Liver (tissue), 3 donors: Measurements from ENCODE around the gene DCUN1D2.

Source experiments
- EGR1 ChIP-seq, 2 donors: IDR thresholded peaks; 2 replicates each; pipeline ENCODE4 v1.6.1; 2016 to 2018; ENCODE audit warnings: antibody characterized with exemption in 2 of 2, low read depth in 2 of 2
- HNF4G ChIP-seq: IDR thresholded peaks from 2 replicates; pipeline ENCODE4 v1.6.1; 2016; ENCODE audit warnings: antibody characterized with exemption
- JUND ChIP-seq, 2 donors: IDR thresholded peaks; 2 replicates each; pipeline ENCODE4 v1.6.1; 2016; ENCODE audit warnings: antibody characterized with exemption in 2 of 2
- RAD21 ChIP-seq, 2 donors: IDR thresholded peaks; 2 replicates each; pipeline ENCODE4 v1.6.1; 2016; ENCODE audit warnings: antibody characterized with exemption in 2 of 2, mild to moderate bottlenecking in 2 of 2
- SP1 ChIP-seq: IDR thresholded peaks from 2 replicates; pipeline ENCODE4 v1.6.1; 2018; ENCODE audit warnings: antibody characterized with exemption, mild to moderate bottlenecking
- TAF1 ChIP-seq: conservative IDR thresholded peaks from 2 replicates; pipeline ENCODE4 v1.6.1; 2016; ENCODE audit warnings: antibody characterized with exemption, mild to moderate bottlenecking
- YY1 ChIP-seq: IDR thresholded peaks from 2 replicates; pipeline ENCODE4 v1.6.1; 2016; ENCODE audit warnings: antibody characterized with exemption, mild to moderate bottlenecking
- TF ChIP-seq, protein P1 (sequence below): fragments of 150-350 bp; IDR thresholded peaks from 2 replicates; pipeline ENCODE4 v1.5.1; 2017; ENCODE audit warnings: improper control_type of control experiment, low read depth, low read length; ENCODE audit not compliant: missing input control
- TF ChIP-seq, protein P2 (sequence below): IDR thresholded peaks from 2 replicates; pipeline ENCODE4 v1.6.1; 2016; ENCODE audit warnings: antibody characterized with exemption
- TF ChIP-seq, protein P3 (sequence below): IDR thresholded peaks from 2 replicates; pipeline ENCODE4 v1.6.1; 2016; ENCODE audit warnings: antibody characterized with exemption
- TF ChIP-seq, protein P4 (sequence below): IDR thresholded peaks from 2 replicates; pipeline ENCODE4 v1.6.1; 2016; ENCODE audit warnings: antibody characterized with exemption, mild to moderate bottlenecking
- TF ChIP-seq, protein P5 (sequence below): IDR thresholded peaks from 2 replicates; pipeline ENCODE4 v1.6.1; 2016; ENCODE audit warnings: antibody characterized with exemption
- donor health status: healthy.
- donor health status: healthy.

DNA sequence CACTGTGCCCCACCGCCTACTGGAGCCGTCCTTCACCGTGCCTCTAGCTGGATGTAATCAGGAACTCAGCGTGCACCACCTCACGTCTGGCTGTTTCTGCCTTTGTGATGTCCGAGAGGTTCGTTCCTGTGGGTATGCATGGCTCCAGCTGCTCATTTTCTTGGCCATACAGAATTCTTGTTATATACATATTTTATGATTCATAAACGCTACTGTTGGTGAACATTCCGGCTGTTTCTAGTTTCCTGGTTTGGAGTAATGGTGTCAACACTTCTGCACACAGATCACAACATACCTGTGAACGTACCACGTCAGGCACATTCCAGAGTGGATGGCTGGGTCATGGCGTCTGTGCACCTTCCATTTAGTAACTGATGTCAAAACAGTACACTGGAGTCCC, 14.6 kb downstream of the DCUN1D2 start:
- TF ChIP-seq JUND (IDR thresholded peaks at IDR 0.05): no peak
- TF ChIP-seq, protein P1, sequence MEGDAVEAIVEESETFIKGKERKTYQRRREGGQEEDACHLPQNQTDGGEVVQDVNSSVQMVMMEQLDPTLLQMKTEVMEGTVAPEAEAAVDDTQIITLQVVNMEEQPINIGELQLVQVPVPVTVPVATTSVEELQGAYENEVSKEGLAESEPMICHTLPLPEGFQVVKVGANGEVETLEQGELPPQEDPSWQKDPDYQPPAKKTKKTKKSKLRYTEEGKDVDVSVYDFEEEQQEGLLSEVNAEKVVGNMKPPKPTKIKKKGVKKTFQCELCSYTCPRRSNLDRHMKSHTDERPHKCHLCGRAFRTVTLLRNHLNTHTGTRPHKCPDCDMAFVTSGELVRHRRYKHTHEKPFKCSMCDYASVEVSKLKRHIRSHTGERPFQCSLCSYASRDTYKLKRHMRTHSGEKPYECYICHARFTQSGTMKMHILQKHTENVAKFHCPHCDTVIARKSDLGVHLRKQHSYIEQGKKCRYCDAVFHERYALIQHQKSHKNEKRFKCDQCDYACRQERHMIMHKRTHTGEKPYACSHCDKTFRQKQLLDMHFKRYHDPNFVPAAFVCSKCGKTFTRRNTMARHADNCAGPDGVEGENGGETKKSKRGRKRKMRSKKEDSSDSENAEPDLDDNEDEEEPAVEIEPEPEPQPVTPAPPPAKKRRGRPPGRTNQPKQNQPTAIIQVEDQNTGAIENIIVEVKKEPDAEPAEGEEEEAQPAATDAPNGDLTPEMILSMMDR: no peak
- TF ChIP-seq, protein P2, sequence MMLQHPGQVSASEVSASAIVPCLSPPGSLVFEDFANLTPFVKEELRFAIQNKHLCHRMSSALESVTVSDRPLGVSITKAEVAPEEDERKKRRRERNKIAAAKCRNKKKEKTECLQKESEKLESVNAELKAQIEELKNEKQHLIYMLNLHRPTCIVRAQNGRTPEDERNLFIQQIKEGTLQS: no peak
- no peak for TF ChIP-seq TAF1
- TF ChIP-seq SP1: no peak
- no peak for TF ChIP-seq YY1
- TF ChIP-seq, protein P3, sequence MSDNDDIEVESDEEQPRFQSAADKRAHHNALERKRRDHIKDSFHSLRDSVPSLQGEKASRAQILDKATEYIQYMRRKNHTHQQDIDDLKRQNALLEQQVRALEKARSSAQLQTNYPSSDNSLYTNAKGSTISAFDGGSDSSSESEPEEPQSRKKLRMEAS: no peak
- no peak for TF ChIP-seq EGR1 (IDR thresholded peaks at IDR 0.05; ENCODE audit: low read depth in 2 of 2)
- no peak for TF ChIP-seq RAD21 (IDR thresholded peaks at IDR 0.05)
- no peak for TF ChIP-seq HNF4G
- TF ChIP-seq, protein P4, sequence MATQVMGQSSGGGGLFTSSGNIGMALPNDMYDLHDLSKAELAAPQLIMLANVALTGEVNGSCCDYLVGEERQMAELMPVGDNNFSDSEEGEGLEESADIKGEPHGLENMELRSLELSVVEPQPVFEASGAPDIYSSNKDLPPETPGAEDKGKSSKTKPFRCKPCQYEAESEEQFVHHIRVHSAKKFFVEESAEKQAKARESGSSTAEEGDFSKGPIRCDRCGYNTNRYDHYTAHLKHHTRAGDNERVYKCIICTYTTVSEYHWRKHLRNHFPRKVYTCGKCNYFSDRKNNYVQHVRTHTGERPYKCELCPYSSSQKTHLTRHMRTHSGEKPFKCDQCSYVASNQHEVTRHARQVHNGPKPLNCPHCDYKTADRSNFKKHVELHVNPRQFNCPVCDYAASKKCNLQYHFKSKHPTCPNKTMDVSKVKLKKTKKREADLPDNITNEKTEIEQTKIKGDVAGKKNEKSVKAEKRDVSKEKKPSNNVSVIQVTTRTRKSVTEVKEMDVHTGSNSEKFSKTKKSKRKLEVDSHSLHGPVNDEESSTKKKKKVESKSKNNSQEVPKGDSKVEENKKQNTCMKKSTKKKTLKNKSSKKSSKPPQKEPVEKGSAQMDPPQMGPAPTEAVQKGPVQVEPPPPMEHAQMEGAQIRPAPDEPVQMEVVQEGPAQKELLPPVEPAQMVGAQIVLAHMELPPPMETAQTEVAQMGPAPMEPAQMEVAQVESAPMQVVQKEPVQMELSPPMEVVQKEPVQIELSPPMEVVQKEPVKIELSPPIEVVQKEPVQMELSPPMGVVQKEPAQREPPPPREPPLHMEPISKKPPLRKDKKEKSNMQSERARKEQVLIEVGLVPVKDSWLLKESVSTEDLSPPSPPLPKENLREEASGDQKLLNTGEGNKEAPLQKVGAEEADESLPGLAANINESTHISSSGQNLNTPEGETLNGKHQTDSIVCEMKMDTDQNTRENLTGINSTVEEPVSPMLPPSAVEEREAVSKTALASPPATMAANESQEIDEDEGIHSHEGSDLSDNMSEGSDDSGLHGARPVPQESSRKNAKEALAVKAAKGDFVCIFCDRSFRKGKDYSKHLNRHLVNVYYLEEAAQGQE: no peak
- TF ChIP-seq, protein P5, sequence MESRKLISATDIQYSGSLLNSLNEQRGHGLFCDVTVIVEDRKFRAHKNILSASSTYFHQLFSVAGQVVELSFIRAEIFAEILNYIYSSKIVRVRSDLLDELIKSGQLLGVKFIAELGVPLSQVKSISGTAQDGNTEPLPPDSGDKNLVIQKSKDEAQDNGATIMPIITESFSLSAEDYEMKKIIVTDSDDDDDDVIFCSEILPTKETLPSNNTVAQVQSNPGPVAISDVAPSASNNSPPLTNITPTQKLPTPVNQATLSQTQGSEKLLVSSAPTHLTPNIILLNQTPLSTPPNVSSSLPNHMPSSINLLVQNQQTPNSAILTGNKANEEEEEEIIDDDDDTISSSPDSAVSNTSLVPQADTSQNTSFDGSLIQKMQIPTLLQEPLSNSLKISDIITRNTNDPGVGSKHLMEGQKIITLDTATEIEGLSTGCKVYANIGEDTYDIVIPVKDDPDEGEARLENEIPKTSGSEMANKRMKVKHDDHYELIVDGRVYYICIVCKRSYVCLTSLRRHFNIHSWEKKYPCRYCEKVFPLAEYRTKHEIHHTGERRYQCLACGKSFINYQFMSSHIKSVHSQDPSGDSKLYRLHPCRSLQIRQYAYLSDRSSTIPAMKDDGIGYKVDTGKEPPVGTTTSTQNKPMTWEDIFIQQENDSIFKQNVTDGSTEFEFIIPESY: no peak
